Duodenal mucosa (tissue), 2 donors: Measurements from ENCODE around the gene SF1.

Experiments used
- H3K27ac ChIP-seq: one replicate; pipeline ENCODE4 v1.7.0; 2013; ENCODE audit warnings: low read depth, low read length
- H3K27me3 ChIP-seq, 2 donors: one replicate each; pipeline ENCODE4 v1.7.0; 2013; ENCODE audit warnings: low read length in 2 of 2, control low read depth in 1 of 2; ENCODE audit not compliant: insufficient read depth in 2 of 2, control insufficient read depth in 1 of 2
- H3K36me3 ChIP-seq, 2 donors: one replicate each; pipeline ENCODE4 v1.7.0; 2013; ENCODE audit warnings: low read length in 2 of 2, control low read depth in 1 of 2; ENCODE audit not compliant: insufficient read depth in 2 of 2, control insufficient read depth in 1 of 2
- H3K4me1 ChIP-seq, 2 donors: one replicate each; pipeline ENCODE4 v1.7.0; 2013; ENCODE audit warnings: low read length in 2 of 2, control low read depth in 1 of 2; ENCODE audit not compliant: insufficient read depth in 2 of 2, control insufficient read depth in 1 of 2
- H3K4me3 ChIP-seq, 2 donors: one replicate each; pipeline ENCODE4 v1.7.0; 2013; ENCODE audit warnings: low read length in 2 of 2, low read depth in 1 of 2
- H3K9ac ChIP-seq, 2 donors: one replicate each; pipeline ENCODE4 v1.7.0; 2013; ENCODE audit warnings: low read length in 2 of 2, low read depth in 1 of 2
- H3K9me3 ChIP-seq, 2 donors: one replicate each; pipeline ENCODE4 v1.7.0; 2013; ENCODE audit warnings: low read length in 2 of 2, control low read depth in 1 of 2; ENCODE audit not compliant: control insufficient read depth in 1 of 2

The SF1 gene

DNA sequence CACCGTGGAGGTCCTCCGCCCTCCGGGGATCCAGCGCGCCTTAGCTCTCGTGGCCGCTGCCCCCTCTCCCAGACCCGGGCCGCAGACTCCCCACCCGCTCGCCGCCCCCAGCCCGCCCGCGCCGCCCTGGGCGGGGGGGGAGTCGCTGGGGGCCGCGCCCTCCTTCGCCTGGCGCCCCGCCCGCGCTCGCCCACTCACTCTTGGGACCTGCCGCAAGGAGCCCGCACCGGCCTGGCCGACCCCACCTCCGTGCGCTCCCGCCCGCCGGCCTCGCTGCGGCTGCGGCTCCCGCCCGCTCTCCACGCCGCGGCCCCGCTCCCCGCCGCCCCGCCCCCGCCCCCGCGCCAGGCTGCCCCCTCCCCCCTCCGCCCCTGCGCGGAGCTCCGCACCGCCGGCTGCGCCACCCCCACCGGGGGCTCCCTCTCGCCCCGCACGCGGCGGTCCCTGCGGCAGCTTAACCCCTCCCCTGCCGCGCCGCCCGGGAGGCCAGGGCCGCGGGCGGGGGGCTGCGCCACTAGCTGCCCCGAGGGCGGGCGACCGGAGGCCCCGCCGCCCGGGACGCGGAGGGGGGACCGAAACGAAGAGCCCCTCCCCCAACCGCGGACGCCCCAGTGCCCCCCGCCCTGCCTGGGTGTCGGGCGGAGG lies 33.7 kb downstream of the SF1 start:
- no peaks in the 10 kb centered on the region for H3K36me3 ChIP-seq
- H3K27me3 ChIP-seq: peaks cover 32 to 50% of the 10 kb centered on the region in 2 donors
- H3K4me3 ChIP-seq: peak overlapping the region; percentile 64 to 69
- peak overlapping the region in 1 of 2 donors; percentile 32 for H3K9ac ChIP-seq
- H3K27ac ChIP-seq: peak overlapping the region; percentile 52
- peaks cover 29 to 30% of the 10 kb centered on the region in 2 donors for H3K4me1 ChIP-seq
- H3K9me3 ChIP-seq: no peaks in the 10 kb centered on the region

DNA sequence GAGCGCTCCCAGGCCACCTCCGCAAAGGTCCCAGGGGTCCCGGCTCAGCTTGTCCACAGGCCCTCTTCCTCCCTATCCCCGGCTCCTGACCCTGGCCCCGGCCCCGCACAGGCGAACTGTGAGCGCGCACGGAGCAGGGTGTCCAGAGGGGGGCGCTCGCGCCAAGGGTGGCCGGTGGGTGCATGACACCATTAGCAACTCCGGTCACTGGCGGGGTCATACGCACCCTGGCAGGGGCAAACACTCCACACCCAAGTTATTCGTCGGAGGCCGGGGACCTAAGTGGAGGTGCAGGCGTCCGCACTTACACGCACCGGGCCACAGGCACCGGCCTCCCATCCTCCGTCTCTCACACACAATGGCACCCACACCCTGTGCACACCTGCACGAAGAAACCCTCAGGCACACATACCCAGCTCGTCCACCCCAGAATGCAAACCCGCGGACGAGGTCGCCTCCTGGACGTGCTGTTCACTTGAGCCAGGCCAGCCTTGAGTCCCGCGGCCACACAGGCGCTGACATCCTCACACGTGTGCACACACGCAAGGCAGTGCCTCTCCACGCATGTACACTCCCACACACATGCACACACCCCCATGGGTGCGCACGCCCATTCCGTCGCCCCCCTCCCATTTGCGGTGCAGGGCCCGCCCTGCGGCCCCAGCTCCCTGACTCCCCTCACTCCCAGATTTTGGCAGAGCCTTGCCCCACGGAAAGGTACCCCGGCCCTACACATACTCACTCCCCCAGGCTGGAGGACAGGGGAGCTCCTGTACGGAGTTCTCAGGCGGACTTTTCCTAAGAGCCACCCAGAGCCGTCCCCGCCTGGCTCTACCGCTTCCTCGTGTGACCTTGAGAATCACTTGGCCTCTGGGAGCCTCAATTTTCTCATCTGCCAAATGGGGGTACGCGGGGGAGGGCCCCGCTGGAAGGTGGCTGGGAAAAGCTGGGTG lies 34.5 kb downstream of the SF1 start, which contains the start of gene RASGRP2:
Gene RASGRP2 (minus strand): TSS at position 552 of the 953 bp plus-strand sequence. CDS start 1,276 bp downstream, outside the sequence.
- H3K36me3 ChIP-seq: no peaks in the 10 kb centered on the region
- H3K27ac ChIP-seq: peak within 1 kb of the TSS; percentile 30
- peak within 1 kb of the TSS; percentile 64 to 69 for H3K4me3 ChIP-seq
- no peaks in the 10 kb centered on the region for H3K9me3 ChIP-seq
- H3K4me1 ChIP-seq: peaks cover 29 to 30% of the 10 kb centered on the region in 2 donors
- H3K27me3 ChIP-seq: peaks cover 32 to 50% of the 10 kb centered on the region in 2 donors
- H3K9ac ChIP-seq: peak within 1 kb of the TSS in 1 of 2 donors; percentile 32

DNA sequence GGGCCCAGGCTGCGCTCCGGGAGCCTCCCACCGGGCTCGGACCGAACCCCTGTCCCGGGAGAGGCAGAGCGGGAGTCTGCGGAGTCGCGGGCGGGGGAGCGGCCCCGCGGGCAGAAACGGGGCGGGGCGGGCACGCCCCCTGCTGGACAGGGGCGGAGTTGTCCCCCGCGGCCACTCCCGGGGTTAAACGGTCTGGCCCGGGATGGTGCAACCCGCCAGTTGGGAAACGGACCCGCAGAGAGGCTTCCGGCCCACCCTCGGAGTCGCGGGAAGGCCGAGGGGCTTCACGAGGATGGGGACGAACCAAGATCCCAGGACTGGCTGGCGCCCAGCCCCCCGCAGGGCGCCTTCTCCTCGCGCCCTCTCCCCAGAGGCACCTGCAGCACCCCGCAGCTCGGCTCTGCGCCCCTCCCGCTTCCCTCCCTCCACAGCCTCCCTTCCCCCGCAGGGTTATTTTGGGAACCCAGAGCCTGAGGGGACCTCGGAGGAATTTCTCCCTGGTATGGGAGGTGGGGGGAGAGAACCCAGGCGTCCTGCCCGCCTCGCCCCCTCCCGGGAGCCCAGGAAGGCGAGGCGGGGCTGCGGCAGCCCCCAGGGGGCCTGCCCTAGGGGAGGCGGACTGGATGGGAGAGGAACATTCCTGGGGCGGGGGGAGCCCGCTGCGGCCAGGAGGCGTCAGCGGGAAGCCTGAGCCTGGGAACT lies 35.3 kb downstream of the SF1 start:
- no peak overlapping the region for H3K9ac ChIP-seq
- H3K9me3 ChIP-seq: no peaks in the 10 kb centered on the region
- no peaks in the 10 kb centered on the region for H3K36me3 ChIP-seq
- peaks cover 32 to 50% of the 10 kb centered on the region in 2 donors for H3K27me3 ChIP-seq
- H3K4me1 ChIP-seq: peaks cover 29 to 30% of the 10 kb centered on the region in 2 donors
- H3K4me3 ChIP-seq: peak overlapping the region; percentile 63 to 69
- H3K27ac ChIP-seq: no peak overlapping the region

DNA sequence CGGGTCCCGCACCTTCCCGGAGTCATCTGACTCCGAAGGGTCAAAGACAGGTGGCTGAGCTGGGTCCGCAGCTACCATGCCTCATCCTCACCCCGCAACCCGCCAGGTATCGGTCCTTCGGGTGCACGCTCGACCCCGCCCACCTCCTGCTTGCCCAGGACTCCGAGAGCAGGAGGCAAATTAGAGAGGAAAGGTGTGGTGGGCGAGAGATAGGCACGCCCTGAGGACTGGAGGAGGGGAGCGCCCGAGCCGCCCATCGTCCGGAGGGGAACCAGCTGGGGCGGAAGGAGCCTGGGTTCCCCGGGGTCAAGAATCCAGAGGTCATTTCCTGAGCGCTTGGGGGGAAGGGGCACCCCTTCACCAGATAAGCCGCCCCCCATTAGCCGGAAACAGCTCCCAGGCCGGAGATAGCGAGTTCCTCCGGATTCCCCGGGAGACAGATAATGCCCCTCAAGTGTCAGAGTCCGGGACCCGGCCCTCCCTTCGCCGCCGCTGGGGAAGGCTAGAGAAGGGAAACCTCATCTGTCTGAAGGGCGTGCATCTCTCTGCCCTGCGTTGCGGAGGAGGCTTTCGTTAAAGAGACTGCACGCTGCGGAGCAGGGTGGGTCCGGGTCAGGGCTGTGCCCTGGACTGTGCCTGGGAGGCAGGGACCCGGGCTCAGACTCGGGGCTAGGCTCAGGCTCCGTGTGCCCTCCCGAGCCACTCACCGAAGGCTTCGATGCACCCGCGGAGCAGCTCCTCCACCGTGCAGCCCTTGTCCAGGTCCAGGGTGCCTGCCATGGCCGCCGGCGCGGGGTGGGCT lies 36.1 kb downstream of the SF1 start:
- Histone ChIP-seq H3K27ac (no peak overlapping the region), H3K4me3 (peak overlapping the region; percentile 63 to 69), H3K9ac (peak overlapping the region in 1 of 2 donors; percentile 39), H3K27me3 (peaks cover 32 to 50% of the 10 kb centered on the region in 2 donors), H3K9me3 (no peaks in the 10 kb centered on the region), H3K36me3 (no peaks in the 10 kb centered on the region), H3K4me1 (peaks cover 29 to 30% of the 10 kb centered on the region in 2 donors)

DNA sequence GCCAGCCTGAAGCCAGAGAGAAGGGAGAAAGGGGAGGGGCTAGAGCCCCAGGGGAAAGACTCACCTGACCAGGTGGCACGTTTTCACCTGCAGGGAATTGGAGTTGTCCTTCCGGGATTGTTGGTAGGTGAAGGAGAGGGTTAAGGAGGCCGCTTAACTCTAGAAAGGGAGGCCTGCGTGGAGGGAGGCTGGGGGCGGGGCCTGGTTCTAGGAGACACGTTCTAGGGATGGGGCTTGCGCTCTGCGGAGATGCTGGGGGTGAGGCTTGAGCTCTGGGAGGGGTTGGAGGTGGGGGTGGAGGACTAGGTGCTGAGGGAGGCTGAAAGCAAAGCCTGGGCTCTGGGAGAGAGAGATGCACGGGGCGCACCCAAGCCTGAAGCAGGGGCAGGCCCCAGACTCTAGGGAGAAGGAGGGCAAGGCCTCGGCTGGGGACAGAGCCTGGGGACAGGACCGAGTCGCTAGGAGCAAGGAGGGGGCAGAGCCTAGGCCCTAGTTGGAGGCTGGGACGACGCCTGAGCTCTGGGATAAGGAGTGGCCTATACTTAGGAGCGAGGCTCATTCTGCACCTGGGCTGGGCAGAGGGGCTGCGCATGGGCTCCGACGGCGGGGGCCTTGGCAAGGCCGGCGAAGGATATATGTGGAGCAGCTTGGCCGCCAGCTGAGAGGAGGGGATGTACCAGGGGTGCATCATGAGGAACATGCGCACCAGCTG lies 36.8 kb downstream of the SF1 start:
- peak overlapping the region; percentile 63 to 69 for H3K4me3 ChIP-seq
- H3K9ac ChIP-seq: peak overlapping the region in 1 of 2 donors; percentile 39
- H3K4me1 ChIP-seq: peaks cover 29 to 30% of the 10 kb centered on the region in 2 donors
- H3K36me3 ChIP-seq: no peaks in the 10 kb centered on the region
- H3K27me3 ChIP-seq: peaks cover 32 to 49% of the 10 kb centered on the region in 2 donors
- H3K9me3 ChIP-seq: no peaks in the 10 kb centered on the region
- no peak overlapping the region for H3K27ac ChIP-seq

DNA sequence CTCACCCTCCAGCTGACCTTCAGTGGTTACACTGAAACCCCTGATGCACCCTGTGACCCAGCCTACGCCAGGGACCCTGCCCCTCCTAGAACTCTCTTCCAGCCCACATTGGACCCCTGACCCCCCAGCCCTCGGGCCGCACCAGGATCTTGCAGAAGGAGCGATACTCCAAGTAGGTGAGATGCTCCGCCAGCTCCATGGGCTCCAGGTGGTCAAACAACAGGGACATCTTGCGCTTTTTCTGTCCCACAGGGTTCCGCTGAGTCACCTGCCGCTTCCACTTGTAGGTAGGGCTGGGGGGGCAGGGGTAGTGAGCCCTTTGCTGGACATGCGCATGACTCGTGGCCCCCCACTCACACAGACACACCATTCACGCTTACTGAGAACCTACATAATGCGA lies 38.5 kb downstream of the SF1 start:
- Histone ChIP-seq H3K27ac (no peak overlapping the region), H3K9ac (no peak overlapping the region), H3K9me3 (no peaks in the 10 kb centered on the region), H3K36me3 (no peaks in the 10 kb centered on the region), H3K27me3 (peaks cover 26 to 39% of the 10 kb centered on the region in 2 donors), H3K4me3 (no peak overlapping the region), H3K4me1 (peaks cover 24 to 29% of the 10 kb centered on the region in 2 donors)

DNA sequence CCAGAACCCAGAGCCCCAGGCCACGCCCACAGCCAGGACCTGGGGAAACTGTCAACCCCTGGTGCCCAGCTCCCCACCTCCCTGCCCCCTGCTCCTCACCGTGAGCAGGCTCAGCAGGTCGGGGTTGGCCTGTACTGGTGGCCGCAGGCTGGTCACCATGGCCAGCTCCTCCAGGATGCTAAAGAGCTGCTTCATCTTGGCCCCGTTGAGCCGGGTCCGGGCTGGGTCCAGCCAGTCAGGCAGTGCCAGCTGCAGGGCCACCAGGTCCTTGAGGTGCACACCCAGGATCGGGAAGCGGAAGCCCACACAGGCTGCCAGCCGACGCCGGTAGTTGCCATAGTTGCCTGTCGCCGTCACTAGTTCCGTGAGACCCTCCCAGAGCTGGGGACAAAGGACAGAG lies 41.7 kb downstream of the SF1 start:
- Histone ChIP-seq H3K9me3 (no peaks in the 10 kb centered on the region), H3K27ac (no peak overlapping the region), H3K4me3 (no peak overlapping the region), H3K27me3 (peaks cover 12 to 15% of the 10 kb centered on the region in 2 donors), H3K9ac (no peak overlapping the region), H3K36me3 (no peaks in the 10 kb centered on the region), H3K4me1 (peaks cover under 1 to 6% of the 10 kb centered on the region in 2 donors)

DNA sequence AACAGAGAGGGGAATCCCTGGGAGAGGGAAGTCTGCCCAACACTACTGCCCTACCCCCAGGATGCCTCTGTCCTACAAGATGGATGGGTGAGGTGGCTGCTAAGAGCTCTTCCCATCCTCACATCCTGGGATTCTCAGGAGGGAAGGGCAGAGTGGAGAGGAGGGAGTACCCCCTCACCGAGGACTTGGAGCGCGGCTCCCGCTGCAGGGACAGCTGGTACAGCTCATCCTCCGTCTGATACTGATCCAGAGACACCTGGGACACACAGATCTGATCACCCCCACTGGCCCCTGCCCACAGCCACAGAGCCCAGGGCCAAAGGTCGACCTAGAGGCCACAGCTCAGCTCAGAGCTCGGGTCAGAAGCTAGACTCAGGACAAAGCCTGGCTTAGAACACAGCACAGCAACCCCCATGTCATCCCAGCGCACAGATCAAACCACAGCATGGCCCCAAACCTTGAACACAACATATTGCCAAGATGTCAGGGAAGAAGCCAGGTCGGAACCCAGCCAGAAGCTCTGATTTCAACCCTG lies 42.5 kb downstream of the SF1 start:
- no peak overlapping the region for H3K27ac ChIP-seq
- no peaks in the 10 kb centered on the region for H3K4me1 ChIP-seq
- peaks cover 4 to 7% of the 10 kb centered on the region in 2 donors for H3K27me3 ChIP-seq
- no peak overlapping the region for H3K9ac ChIP-seq
- no peak overlapping the region for H3K4me3 ChIP-seq
- no peaks in the 10 kb centered on the region for H3K9me3 ChIP-seq
- no peaks in the 10 kb centered on the region for H3K36me3 ChIP-seq
